SW 1271 (cell line): ENCODE data around the gene SH3BP4.

Source experiments
- DNase-seq, 2 experiments: peaks; one replicate each; lab custom pipeline; 2025; lab: John Stamatoyannopoulos, UW

Gene SH3BP4

DNA sequence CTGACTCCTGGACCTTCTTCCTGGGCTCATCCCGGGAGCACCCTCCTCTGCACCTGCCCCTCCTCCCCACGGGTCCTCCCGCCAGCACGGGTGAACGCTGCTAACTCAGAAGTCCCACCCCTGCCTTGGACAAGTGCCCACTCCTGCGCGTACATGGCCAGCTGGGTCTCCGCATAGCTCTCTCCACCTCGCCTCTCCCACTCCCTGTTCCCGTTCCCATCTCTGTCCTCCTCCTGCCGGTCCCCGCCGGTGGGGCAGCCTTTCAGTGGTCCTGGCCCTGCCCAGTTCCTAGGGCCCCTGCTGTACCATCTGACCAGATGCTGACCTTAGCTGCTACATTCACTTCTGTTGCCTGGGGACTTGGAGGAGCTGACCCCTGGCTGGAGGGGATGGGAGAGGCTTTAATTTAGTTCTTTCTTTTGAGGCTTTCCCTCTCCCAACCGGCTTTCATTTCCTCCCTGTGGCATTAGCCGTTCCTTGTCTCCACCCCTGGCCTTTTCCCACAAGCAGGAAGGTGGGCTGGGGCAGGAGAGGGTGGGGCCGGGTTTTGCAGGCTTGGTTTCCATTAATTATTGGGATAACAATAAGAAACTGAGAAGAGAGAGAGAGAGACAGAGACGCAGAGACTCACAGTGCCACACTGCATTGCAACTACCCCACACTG lies 136.1 kb downstream of the SH3BP4 start:
- DNase-seq: no peak

- no peak for DNase-seq
Measured at GRCh38 chr2:235088496-235088921, 136.7 kb downstream of the SH3BP4 start.

- DNase-seq: no peak
Measured at GRCh38 chr2:235091421-235091820, 139.6 kb downstream of the SH3BP4 start.

DNA sequence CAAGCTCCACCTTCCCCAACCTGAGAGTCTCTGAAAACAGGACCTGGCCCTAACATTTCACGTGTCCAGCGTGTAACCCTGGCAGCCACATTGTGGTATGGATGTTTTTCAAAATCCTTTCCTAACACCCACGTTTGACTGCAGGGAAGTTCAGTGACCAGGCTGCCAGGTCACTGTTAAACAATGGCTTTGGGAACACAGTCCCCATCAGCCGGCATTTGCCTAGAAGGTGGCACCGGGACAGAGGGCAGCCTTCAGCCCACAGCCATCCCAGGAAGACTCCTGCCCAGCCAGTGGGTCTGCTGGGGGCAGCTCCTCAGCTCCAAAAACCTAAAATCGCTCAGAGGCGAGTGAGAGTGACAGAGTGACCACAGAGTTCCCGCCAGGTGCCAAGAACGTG lies 140.2 kb downstream of the SH3BP4 start:
- no peak for DNase-seq

DNA sequence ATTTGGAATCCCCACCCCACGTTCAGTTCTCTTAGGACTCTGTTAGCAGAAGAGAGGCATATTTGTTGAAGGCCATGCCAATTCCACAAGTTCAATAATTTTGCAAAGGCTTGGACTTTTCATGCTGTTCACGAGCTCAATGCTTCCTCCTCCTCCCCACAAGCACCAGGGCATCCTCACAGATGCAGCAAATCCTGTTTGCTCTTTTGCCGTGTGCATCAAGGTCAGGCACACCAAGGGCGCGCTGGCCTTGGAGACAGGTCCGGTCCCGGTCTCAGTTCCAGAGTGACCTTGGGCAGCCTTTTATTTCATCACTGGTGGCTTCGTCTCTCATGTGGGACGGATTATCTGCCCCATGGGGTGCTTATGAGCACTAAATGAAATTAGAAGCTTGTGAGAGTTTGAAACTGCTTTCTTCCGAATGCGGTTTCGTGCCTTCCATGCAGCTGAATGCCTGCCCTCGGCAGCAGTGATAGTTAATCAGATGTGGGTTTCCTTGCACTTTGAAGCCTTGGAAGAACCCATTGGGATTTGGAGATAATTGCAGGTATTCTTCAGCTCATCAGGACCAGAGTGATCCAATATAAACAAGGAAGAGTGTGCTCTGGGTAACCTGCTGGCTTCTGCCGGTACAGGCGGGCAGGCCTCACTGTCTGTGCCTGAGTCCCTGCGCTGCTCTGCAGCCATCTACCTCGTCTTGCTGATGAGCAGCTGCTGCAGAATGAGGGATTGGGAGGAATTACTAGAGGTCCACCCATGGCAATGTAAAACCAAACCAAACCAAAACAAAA lies 140.8 kb downstream of the SH3BP4 start:
- DNase-seq: no peak

DNA sequence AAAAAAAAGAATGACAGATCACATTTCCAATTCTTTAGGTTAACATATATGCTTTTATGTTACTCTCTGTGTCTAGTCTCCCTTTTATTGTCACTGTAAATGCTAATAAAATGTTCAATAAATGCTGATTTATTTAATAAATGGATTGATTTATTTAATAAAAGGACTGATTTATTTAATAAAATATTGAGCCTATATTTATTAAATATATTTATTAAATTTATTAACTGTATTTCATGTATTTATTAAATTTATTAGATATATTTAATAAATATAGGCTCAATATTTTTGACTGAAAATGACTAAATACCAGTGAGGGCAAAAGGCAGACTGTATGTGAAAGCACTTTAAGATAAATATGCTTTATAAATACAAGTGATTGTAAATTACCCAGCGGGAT lies 142.6 kb downstream of the SH3BP4 start:
- DNase-seq: no peak

- DNase-seq: no peak
Measured at GRCh38 chr2:235095569-235095968, 143.8 kb downstream of the SH3BP4 start.

GRCh38 chr2:235096447-235096846 lies 144.6 kb downstream of the SH3BP4 start:
- no peak for DNase-seq

DNA sequence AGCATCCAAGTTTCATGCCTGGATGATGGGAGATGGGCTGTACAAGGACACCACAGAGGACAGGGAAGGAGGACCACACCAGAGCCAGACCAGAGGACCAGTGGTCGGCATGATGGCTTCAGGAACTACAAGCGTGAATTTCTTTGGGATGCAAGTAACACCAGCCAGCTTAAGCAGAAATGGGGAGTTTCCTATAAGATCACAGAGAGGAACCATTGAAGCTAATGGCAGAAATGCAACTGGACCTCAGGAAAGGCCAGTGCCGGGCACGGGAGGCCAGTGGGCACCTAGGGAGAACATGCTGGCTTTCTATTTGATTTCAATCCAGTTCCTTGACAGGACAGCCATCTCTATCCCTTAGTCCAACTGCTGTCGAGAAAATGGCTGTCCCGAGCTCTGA lies 145.4 kb downstream of the SH3BP4 start:
- DNase-seq: no peak

DNA sequence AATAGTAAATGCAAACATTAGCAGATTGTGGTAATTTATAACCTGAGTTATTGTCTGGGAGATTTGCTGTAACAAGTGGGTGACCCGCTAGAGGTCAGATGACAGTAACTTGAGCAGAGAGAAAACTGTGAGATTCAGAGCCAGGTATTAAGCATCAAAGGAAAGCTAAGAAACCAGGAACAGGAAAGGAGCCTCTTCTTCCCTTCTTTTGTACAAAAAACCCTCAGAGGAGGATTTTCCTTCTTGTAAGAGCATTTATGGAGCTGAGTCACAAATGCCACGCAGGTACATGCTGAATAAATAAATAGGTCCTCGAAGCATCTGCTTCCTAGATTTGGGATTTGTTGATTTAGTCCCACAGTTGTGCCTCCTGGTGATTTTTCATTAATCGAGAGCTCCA lies 146.5 kb downstream of the SH3BP4 start:
- DNase-seq: no peak

GRCh38 chr2:235098736-235099494 lies 147.1 kb downstream of the SH3BP4 start:
- DNase-seq: no peak

DNA sequence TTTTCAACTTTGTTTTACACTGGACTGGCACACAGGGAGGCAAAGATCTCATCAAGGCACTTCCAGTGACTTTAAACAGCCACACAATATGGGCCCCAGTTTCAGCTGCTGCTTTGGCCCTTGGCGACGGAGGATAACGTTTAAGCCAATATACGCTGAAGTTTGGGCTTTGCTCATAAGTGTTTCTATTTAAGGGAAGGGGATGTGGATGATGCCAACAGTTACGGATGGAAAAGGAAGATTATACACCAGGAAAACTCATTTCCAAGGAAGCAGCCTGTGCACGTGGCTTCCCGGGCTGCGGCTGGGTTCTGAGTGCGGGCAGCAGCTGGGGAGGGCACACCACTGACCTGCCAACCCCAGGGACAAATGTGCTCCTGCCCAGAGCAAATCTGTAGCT lies 151.1 kb downstream of the SH3BP4 start:
- DNase-seq: no peak
